Thyroid gland (tissue), 4 donors: ENCODE measurements around the gene CYB5R4.

Experiments used
- POLR2A ChIP-seq, 2 donors: fragments of 450-650 bp; IDR thresholded peaks; one replicate each; pipeline ENCODE4 v1.6.1; 2017; ENCODE audit warnings: antibody characterized with exemption in 2 of 2, mild to moderate bottlenecking in 2 of 2, moderate library complexity in 1 of 2
- TF ChIP-seq, protein P1 (sequence below), 6 experiments: fragments of 200-600 bp in 3 of 6; fragments of 450-650 bp in 3 of 6; sonication (generic) in 3 of 6; IDR thresholded peaks; one replicate each; pipeline ENCODE4 v1.5.1; 2016 to 2019; ENCODE audit warnings: antibody characterized with exemption in 6 of 6, mild to moderate bottlenecking in 2 of 6, inconsistent platforms in 1 of 6, moderate library complexity in 1 of 6

DNA sequence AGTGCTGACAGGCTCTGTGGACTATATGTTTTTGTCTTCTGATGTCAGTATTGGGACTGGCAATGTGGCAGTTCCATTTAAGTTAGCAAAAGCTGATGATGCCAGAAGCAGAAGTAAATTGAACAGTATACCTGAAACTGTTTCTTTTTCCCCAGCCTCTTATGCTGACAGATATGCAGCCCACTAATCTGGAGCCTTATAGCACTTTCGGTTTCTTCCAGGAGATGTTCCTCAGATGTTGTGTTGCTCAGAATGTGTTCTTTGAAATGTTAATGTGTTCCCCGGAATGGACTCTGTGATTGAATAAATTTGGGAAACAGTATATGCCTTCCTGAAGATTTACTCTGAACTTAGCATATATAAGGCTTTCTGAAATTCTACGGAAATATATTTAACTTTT, 93.3 kb downstream of the CYB5R4 start:
- TF ChIP-seq, protein P1, sequence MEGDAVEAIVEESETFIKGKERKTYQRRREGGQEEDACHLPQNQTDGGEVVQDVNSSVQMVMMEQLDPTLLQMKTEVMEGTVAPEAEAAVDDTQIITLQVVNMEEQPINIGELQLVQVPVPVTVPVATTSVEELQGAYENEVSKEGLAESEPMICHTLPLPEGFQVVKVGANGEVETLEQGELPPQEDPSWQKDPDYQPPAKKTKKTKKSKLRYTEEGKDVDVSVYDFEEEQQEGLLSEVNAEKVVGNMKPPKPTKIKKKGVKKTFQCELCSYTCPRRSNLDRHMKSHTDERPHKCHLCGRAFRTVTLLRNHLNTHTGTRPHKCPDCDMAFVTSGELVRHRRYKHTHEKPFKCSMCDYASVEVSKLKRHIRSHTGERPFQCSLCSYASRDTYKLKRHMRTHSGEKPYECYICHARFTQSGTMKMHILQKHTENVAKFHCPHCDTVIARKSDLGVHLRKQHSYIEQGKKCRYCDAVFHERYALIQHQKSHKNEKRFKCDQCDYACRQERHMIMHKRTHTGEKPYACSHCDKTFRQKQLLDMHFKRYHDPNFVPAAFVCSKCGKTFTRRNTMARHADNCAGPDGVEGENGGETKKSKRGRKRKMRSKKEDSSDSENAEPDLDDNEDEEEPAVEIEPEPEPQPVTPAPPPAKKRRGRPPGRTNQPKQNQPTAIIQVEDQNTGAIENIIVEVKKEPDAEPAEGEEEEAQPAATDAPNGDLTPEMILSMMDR (IDR thresholded peaks at IDR 0.05), result no peak
- TF ChIP-seq POLR2A (IDR thresholded peaks at IDR 0.05), result no peak
